ENCODE data around the gene CARNS1. TPM values are rescaled to one million over a fixed set of nuclear protein-coding genes. Genes with fewer than 3 reads are reported as not detected.

CARNS1 gene
- total and polyA plus RNA-seq, 2 of the 8 experiments (the other 6 are each of a cell fraction or from before 2014, with no cell fraction given): 0.82 to 1.1 TPM

GRCh38 chr11:67396587-67397389 lies 18.7 kb upstream of the CARNS1 start:
- H4K20me1 ChIP-seq (replicated peaks in 1 of 2; ENCODE audit: control insufficient read depth in 1 of 2, insufficient read depth in 2 of 2, low read length in 2 of 2): peaks cover 0 to 15% of the 10 kb centered on the region in 2 experiments
- H3K9ac ChIP-seq (replicated peaks in 1 of 4; ENCODE audit: extremely low read depth in 1 of 4, low read depth in 3 of 4, low read length in 3 of 4): no peak overlapping the region
- H2BK5ac ChIP-seq (ENCODE audit: low read depth, low read length): peak overlapping the region; percentile 88; the same call in 1 of the 2 replicates
- H3K4me3 ChIP-seq (ENCODE audit: extremely low read depth in 1 of 4, insufficient read depth in 2 of 4, low read depth in 3 of 4, low read length in 4 of 4): no peak overlapping the region
- H2BK120ac ChIP-seq (replicated peaks; ENCODE audit: low read depth, low read length): no peak overlapping the region
- no peak overlapping the region for H3K4ac ChIP-seq (replicated peaks; ENCODE audit: insufficient read length, low read depth, low read length)
- H3K18ac ChIP-seq (ENCODE audit: extremely low read depth, low read length): no peak overlapping the region; the same call in 1 of the 2 replicates
- ChIA-PET CTCF (ENCODE audit: partially characterized antibody) (interaction anchor here (0.8 to 34.8 kb wide), 6 partner anchors 11 to 38 kb away, joined by 3 to 1305 read pairs (median 4); partner anchors contain the start of gene POLD4), POLR2A (ENCODE audit: partially characterized antibody) (interaction anchor here (0.9 to 2.6 kb wide), 15 partner anchors 8 to 94 kb away, joined by 3 to 13 read pairs (median 4); partner anchors contain the start of genes AIP, RPS6KB2 and SSH3)
- no peaks in the 10 kb centered on the region for H3K9me3 ChIP-seq (ENCODE audit: insufficient read depth in 2 of 2, low read depth in 1 of 2, low read length in 1 of 2)
- H2AK5ac ChIP-seq (ENCODE audit: low read depth, low read length): no peak overlapping the region
- no peak overlapping the region; the same call in 1 of the 2 replicates for H3K27ac ChIP-seq (ENCODE audit: low read depth, low read length)
- H3K14ac ChIP-seq (ENCODE audit: insufficient read length): no peak overlapping the region
- no peak overlapping the region for H3K23ac ChIP-seq (ENCODE audit: insufficient read length)
- H2BK20ac ChIP-seq (ENCODE audit: low read length): no peak overlapping the region; the same call in 1 of the 2 replicates
- peaks cover 6 to 25% (median 18%) of the 10 kb centered on the region in 4 experiments; a peak in 6 of 8 replicates for H3K36me3 ChIP-seq (ENCODE audit: control insufficient read depth in 2 of 4, insufficient read depth in 4 of 4, low read length in 3 of 4)
- peaks cover 6% of the 10 kb centered on the region for H3K79me1 ChIP-seq (ENCODE audit: low read depth, low read length)
- H3K4me2 ChIP-seq (ENCODE audit: insufficient read depth in 1 of 2, low read depth in 2 of 2, low read length in 2 of 2): no peak overlapping the region; a peak in 1 of 4 replicates
- no peak overlapping the region for H2AFZ ChIP-seq (ENCODE audit: low read length)
- no peak overlapping the region for H4K5ac ChIP-seq (ENCODE audit: insufficient read length, low read depth, low read length)
- H3K79me2 ChIP-seq (ENCODE audit: control insufficient read depth in 1 of 2, insufficient read depth in 2 of 2, low read length in 2 of 2): peaks cover 0 to 10% of the 10 kb centered on the region in 2 experiments; a peak in 2 of 4 replicates
- H2BK12ac ChIP-seq (ENCODE audit: low read depth, low read length): no peak overlapping the region
- no peak overlapping the region for H4K91ac ChIP-seq (replicated peaks; ENCODE audit: insufficient read length, low read length)
- no peak for FAIRE-seq
- 79% methylated on average over 9 of the region's 13 CpGs; no CpG with 5 or more reads in 1 of the 2 experiments for WGBS, 2 experiments (ENCODE audit: extremely low coverage in 1 of 2, insufficient coverage in 1 of 2, insufficient read length in 1 of 2, insufficient replicate concordance in 2 of 2, low coverage in 1 of 2, low lambda C conversion rate in 2 of 2, missing lambda C conversion rate in 1 of 2)
- H3K27me3 ChIP-seq (replicated peaks in 1 of 4; ENCODE audit: control insufficient read depth in 3 of 4, extremely low read depth in 1 of 4, insufficient read depth in 3 of 4, low read length in 3 of 4): no peaks in the 10 kb centered on the region
- no peak overlapping the region for H2BK15ac ChIP-seq (ENCODE audit: low read length)
- H3K23me2 ChIP-seq (ENCODE audit: low read depth, low read length): peaks cover 11% of the 10 kb centered on the region; the same call in 1 of the 2 replicates
- H4K8ac ChIP-seq (ENCODE audit: extremely low read depth, insufficient read depth, low read length): no peak overlapping the region
- DNase-seq (ENCODE audit: low read depth in 1 of 2, low spot score in 2 of 2): no peak
- H3K4me1 ChIP-seq (replicated peaks in 1 of 4; ENCODE audit: control insufficient read depth in 3 of 4, insufficient read depth in 4 of 4, low read length in 3 of 4): peaks cover 0 to 14% (median 7%) of the 10 kb centered on the region in 4 experiments; a peak in 5 of 7 replicates
- H3K56ac ChIP-seq (replicated peaks; ENCODE audit: insufficient read length, low read depth, low read length): peak overlapping the region; percentile 14
- TF ChIP-seq CEBPB (IDR thresholded peaks at IDR 0.05; ENCODE audit: low read depth, low read length) (no peak), ZNF274 (IDR thresholded peaks at IDR 0.05; ENCODE audit: borderline replicate concordance, extremely low read depth, low read length) (no peak), CBX5 (IDR thresholded peaks at IDR 0.05; ENCODE audit: low read depth, low read length) (no peak), CREB1 (IDR thresholded peaks at IDR 0.05) (no peak), KDM4A (IDR thresholded peaks at IDR 0.05; ENCODE audit: low read depth, low read length, severe bottlenecking) (no peak), ATF3 (IDR thresholded peaks at IDR 0.05; ENCODE audit: insufficient read depth, low read depth, low read length) (no peak), CHD2 (IDR thresholded peaks at IDR 0.05; ENCODE audit: low read length) (no peak), MAFK (IDR thresholded peaks at IDR 0.05; ENCODE audit: low read depth, low read length) (no peak), PHF8 (conservative IDR thresholded peaks at IDR 0.05; ENCODE audit: low read depth, low read length) (no peak), RBBP5 (IDR thresholded peaks at IDR 0.05; ENCODE audit: borderline replicate concordance, low read depth, low read length) (no peak), RXRA (IDR thresholded peaks at IDR 0.05; ENCODE audit: insufficient read depth, low read depth, low read length) (no peak)
